Breast epithelium (tissue), 3 donors: ENCODE data around the gene EPHA6.
"Not testable (repeated sequence)": the region's sequence is repeated elsewhere in the genome, so short reads cannot be mapped to it uniquely, and the experiment has no call there.

Experiments used
- POLR2A ChIP-seq: fragments of 450-650 bp; IDR thresholded peaks from one replicate; pipeline ENCODE4 v1.6.1; 2016; ENCODE audit warnings: antibody characterized with exemption, mild to moderate bottlenecking, moderate library complexity
- TF ChIP-seq, protein P1 (sequence below), 3 donors: fragments of 450-650 bp; IDR thresholded peaks; one replicate each; pipeline ENCODE4 v1.5.1; 2016 to 2017; ENCODE audit warnings: antibody characterized with exemption in 3 of 3, mild to moderate bottlenecking in 3 of 3, moderate library complexity in 3 of 3

- TF ChIP-seq, protein P1, sequence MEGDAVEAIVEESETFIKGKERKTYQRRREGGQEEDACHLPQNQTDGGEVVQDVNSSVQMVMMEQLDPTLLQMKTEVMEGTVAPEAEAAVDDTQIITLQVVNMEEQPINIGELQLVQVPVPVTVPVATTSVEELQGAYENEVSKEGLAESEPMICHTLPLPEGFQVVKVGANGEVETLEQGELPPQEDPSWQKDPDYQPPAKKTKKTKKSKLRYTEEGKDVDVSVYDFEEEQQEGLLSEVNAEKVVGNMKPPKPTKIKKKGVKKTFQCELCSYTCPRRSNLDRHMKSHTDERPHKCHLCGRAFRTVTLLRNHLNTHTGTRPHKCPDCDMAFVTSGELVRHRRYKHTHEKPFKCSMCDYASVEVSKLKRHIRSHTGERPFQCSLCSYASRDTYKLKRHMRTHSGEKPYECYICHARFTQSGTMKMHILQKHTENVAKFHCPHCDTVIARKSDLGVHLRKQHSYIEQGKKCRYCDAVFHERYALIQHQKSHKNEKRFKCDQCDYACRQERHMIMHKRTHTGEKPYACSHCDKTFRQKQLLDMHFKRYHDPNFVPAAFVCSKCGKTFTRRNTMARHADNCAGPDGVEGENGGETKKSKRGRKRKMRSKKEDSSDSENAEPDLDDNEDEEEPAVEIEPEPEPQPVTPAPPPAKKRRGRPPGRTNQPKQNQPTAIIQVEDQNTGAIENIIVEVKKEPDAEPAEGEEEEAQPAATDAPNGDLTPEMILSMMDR (IDR thresholded peaks at IDR 0.05), result not testable (repeated sequence)
- TF ChIP-seq POLR2A, result not testable (repeated sequence)
Observed at GRCh38 chr3:97480696-97481289, 666.4 kb downstream of the EPHA6 start.
